HepG2 (cell line): ENCODE measurements around the gene SFXN5. TPM values are rescaled to one million over a fixed set of nuclear protein-coding genes. Genes with fewer than 3 reads are reported as not detected.

Source experiments
- CEBPB ChIP-seq: IDR thresholded peaks from 2 replicates; pipeline ENCODE4 v1.6.1; 2011; ENCODE audit warnings: low read depth, low read length, improper control_type of control experiment, borderline replicate concordance
- DZIP1 ChIP-seq: sonication (generic); formaldehyde crosslinking; IDR thresholded peaks from 2 replicates; pipeline ENCODE4 v1.5.0; 2020; ENCODE audit warnings: mild to moderate bottlenecking, missing genetic modification reagents
- HMGXB3 ChIP-seq: sonication (generic); formaldehyde crosslinking; IDR thresholded peaks from 2 replicates; pipeline ENCODE4 v1.4.0; 2020; ENCODE audit warnings: missing genetic modification reagents, borderline replicate concordance
- MTA3 ChIP-seq: sonication (generic); formaldehyde crosslinking; IDR thresholded peaks from 2 replicates; pipeline ENCODE4 v1.4.0; 2020; ENCODE audit warnings: missing genetic modification reagents
- TP53 ChIP-seq: sonication (generic); formaldehyde crosslinking; conservative IDR thresholded peaks from 2 replicates; pipeline ENCODE4 v1.4.0; 2020; ENCODE audit warnings: missing genetic modification reagents
- XBP1 ChIP-seq: sonication (generic); formaldehyde crosslinking; IDR thresholded peaks from 2 replicates; pipeline ENCODE4 v1.5.0; 2020; ENCODE audit warnings: missing genetic modification reagents
- ZBTB2 ChIP-seq: sonication (generic); formaldehyde crosslinking; IDR thresholded peaks from 2 replicates; pipeline ENCODE4 v1.8.0; 2022; ENCODE audit warnings: low read depth, missing genetic modification reagents
- ZBTB42 ChIP-seq: sonication (generic); formaldehyde crosslinking; IDR thresholded peaks from 2 replicates; pipeline ENCODE4 v1.5.0; 2020; ENCODE audit warnings: mild to moderate bottlenecking, missing genetic modification reagents
- ZNF580 ChIP-seq: IDR thresholded peaks from 2 replicates; pipeline ENCODE4 v1.6.1; 2016; ENCODE audit warnings: low read depth, borderline replicate concordance
- ZNF615 ChIP-seq: sonication (generic); formaldehyde crosslinking; IDR thresholded peaks from 2 replicates; pipeline ENCODE4 v1.5.0; 2020; ENCODE audit warnings: mild to moderate bottlenecking, missing genetic modification reagents, borderline replicate concordance
- ZNF780A ChIP-seq: sonication (generic); formaldehyde crosslinking; IDR thresholded peaks from 2 replicates; pipeline ENCODE4 v1.8.0; 2022; ENCODE audit warnings: mild to moderate bottlenecking, missing genetic modification reagents, moderate library complexity
- polyA plus RNA-seq, 8 experiments: library from polyadenylated mRNA; depleted of rRNA in 3 of 8; stranded (reverse) in 7 of 8; unstranded in 1 of 8; fragments of >200 nt; fragmentation: Illumina TruSeq in 4 of 8; extraction: Trizol in 4 of 8; gene quantifications; 2 replicates each; pipeline versions ENCODE4 v1.2.1 to v1.2.3, GENCODE V29; 2011 to 2016; ENCODE audit warnings: low read depth in 4 of 8, missing spikeins in 1 of 8, mixed read lengths in 1 of 8; ENCODE audit not compliant: insufficient read depth in 1 of 8
- total RNA-seq, 5 experiments: library from RNA; depleted of rRNA; stranded (reverse); fragments of >200 nt; fragmentation: Illumina TruSeq; extraction: Trizol; gene quantifications; 2 replicates each; pipeline ENCODE4 v1.2.3, GENCODE V29; 2016; ENCODE audit warnings: low read depth in 1 of 5

SFXN5 gene
- total and polyA plus RNA-seq, 2 of the 13 experiments (the other 11 are each of a cell fraction or from before 2014, with no cell fraction given) = 34.9 to 37.4 TPM

GRCh38 chr2:72892506-72893173 lies 178.9 kb downstream of the SFXN5 start (continued):
- TF ChIP-seq DZIP1 = no peak
- TF ChIP-seq XBP1 (CRISPR knock-in tag) = no peak
- no peak for TF ChIP-seq HMGXB3
- no peak for TF ChIP-seq MTA3 (CRISPR knock-in tag)
- TF ChIP-seq CEBPB = no peak
- TF ChIP-seq ZBTB42 (CRISPR knock-in tag) = no peak
- TF ChIP-seq ZNF580 = no peak
- TF ChIP-seq TP53 (CRISPR knock-in tag) = no peak
- no peak for TF ChIP-seq ZNF615 (CRISPR knock-in tag)
- TF ChIP-seq ZNF780A (CRISPR knock-in tag) = no peak
- no peak for TF ChIP-seq ZBTB2
